Thymus (tissue), 11 donors: ENCODE data around the gene ONECUT1. TPM values are rescaled to one million over a fixed set of nuclear protein-coding genes. Genes with fewer than 3 reads are reported as not detected.

Experiments
- DNase-seq, 9 donors: peaks; one replicate each; pipeline ENCODE4 v3.0.0-alpha.2; 2013; ENCODE audit warnings: low spot score in 9 of 9, low read depth in 6 of 9, missing footprints in 1 of 9
- H3K27ac ChIP-seq, 2 donors: one replicate each; pipeline ENCODE4 v1.5.1; 2013; ENCODE audit warnings: control low read depth in 1 of 2, low read depth in 1 of 2, low read length in 1 of 2, mild to moderate bottlenecking in 1 of 2, moderate library complexity in 1 of 2
- H3K27me3 ChIP-seq, 2 donors: one replicate each; pipeline ENCODE4 v1.5.1; 2013; ENCODE audit warnings: low read length in 1 of 2; ENCODE audit not compliant: control insufficient read depth in 2 of 2, insufficient read depth in 1 of 2
- H3K36me3 ChIP-seq, 2 donors: one replicate each; pipeline ENCODE4 v1.5.1; 2013; ENCODE audit warnings: low read length in 1 of 2, mild to moderate bottlenecking in 1 of 2, moderate library complexity in 1 of 2; ENCODE audit not compliant: control insufficient read depth in 2 of 2, insufficient read depth in 2 of 2
- H3K4me1 ChIP-seq, 2 donors: one replicate each; pipeline ENCODE4 v1.5.1; 2013; ENCODE audit warnings: low read length in 2 of 2; ENCODE audit not compliant: control insufficient read depth in 2 of 2, insufficient read depth in 2 of 2
- H3K4me3 ChIP-seq, 2 donors: one replicate each; pipeline ENCODE4 v1.5.1; 2013; ENCODE audit warnings: low read length in 2 of 2, control low read depth in 1 of 2, mild to moderate bottlenecking in 1 of 2
- H3K9me3 ChIP-seq, 2 donors: one replicate each; pipeline ENCODE4 v1.5.1; 2013; ENCODE audit warnings: low read length in 1 of 2, mild to moderate bottlenecking in 1 of 2; ENCODE audit not compliant: control insufficient read depth in 2 of 2, insufficient read depth in 1 of 2
- WGBS: extraction: QIAGEN DNeasy Blood & Tissue Kit; methylation state at CpG from one replicate; pipeline ENCODE4 v1.1.7; 2013; 5-methylcytosine and 5-hydroxymethylcytosine counted together
- polyA plus RNA-seq: library from polyadenylated mRNA; stranded (reverse); fragments of 200-250 nt; gene quantifications from one replicate; pipeline ENCODE4 v1.2.3, GENCODE V29; 2013
- total RNA-seq: library from RNA; stranded (reverse); fragments of 120-200 nt; gene quantifications from one replicate; pipeline ENCODE4 v1.2.4, GENCODE V29; 2013
- donor health status: healthy.

The ONECUT1 gene
- total and polyA plus RNA-seq, 2 donors: 0.05 TPM; not detected in 1

DNA sequence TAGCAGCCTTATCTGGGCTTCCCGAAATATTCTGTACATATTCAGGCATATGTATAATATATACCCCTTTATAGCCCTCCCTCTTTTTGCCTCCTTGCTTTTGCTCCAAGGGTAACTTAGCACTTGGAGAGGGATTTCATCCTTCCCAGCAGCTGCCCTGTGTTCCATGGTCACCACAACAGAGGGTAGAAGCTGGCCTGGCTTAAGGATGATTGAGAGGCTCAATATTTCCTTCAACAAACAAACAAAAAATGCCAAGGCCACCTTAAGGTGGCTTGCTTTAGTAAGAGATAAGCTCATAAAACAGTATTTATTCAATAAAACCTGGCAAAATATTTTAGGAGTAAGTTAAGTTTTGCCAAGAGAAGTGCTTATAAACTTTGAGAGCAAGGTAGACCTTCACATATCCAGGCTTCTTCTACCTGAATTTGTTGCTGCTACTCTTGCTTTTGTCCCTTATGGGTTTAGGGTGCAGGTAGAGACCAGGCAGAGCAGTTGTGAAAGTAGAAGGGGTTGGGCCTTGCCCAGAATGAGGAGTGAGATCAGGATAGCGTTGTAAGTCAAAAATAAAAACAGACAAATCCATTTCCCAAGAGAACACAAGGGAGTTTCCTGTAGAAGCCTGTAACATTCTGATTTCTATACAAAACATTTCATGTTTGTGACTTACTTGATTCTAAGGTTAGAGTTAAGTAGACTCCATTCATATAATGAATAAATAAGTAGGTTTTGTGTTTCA lies 58.2 kb downstream of the ONECUT1 start:
- no peak overlapping the region for H3K4me3 ChIP-seq
- H3K36me3 ChIP-seq: no peaks in the 10 kb centered on the region
- no peaks in the 10 kb centered on the region for H3K27me3 ChIP-seq
- H3K4me1 ChIP-seq: peaks cover 4 to 7% of the 10 kb centered on the region in 2 donors
- no peak overlapping the region for H3K27ac ChIP-seq
- H3K9me3 ChIP-seq: no peaks in the 10 kb centered on the region
- WGBS: 92% methylated on average over 2 of the region's 2 CpGs
- DNase-seq: no peak

DNA sequence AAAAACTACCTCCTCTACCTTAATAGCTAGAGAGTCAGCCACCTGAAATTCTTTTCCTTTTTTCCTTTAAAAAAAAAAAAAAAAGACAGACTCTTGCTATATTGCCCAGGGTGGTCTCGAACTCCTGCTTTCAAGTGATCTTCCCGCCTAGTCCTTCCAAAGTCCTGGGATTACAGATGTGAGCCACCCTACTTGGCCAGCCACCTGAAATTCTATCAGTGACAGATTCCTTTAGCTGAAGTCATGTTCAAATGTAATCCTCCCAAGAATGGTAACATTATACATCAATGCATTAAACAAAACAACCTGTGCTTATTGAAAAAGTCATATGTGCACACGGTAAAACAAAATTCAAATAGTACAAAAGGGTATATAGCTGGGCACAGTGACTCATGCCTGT lies 59.1 kb downstream of the ONECUT1 start:
- Histone ChIP-seq H3K27me3 (no peaks in the 10 kb centered on the region), H3K36me3 (no peaks in the 10 kb centered on the region), H3K4me1 (peaks cover 4 to 7% of the 10 kb centered on the region in 2 donors), H3K4me3 (no peak overlapping the region), H3K27ac (no peak overlapping the region), H3K9me3 (no peaks in the 10 kb centered on the region)
- WGBS: 77% methylated on average over 3 of the region's 3 CpGs
- DNase-seq: no peak

- no peaks in the 10 kb centered on the region for H3K36me3 ChIP-seq
- 91% methylated on average over 7 of the region's 7 CpGs for WGBS
- H3K27ac ChIP-seq: no peak overlapping the region
- H3K4me3 ChIP-seq: no peak overlapping the region
- DNase-seq: no peak
- H3K27me3 ChIP-seq: no peaks in the 10 kb centered on the region
- H3K9me3 ChIP-seq: no peaks in the 10 kb centered on the region
- H3K4me1 ChIP-seq: peaks cover 4 to 7% of the 10 kb centered on the region in 2 donors
These were observed 59.5 kb downstream of the ONECUT1 start for GRCh38 chr15:52730594-52730993.

DNA sequence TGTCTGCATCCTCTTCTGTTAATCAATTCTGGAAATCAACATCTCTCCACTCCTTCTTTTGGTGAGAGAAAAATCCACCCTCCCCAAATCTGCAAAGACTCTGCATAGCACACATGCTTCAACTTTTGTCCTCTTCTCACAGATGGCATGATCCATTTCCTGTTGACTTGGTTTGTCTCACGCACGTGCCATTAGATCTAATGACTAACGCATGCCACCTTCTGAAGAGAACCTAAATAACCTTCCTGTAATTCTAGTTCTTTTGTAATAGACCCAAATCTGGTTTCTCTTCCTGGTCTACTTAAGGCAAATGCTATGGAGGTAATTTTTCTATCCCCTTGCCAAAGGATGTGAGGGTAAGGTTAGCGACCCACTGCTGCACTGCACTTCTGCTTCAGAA lies 60.0 kb downstream of the ONECUT1 start:
- H3K4me3 ChIP-seq: no peak overlapping the region
- whole genome bisulfite sequencing: 33% methylated on average over 4 of the region's 4 CpGs
- no peaks in the 10 kb centered on the region for H3K36me3 ChIP-seq
- DNase-seq: peak in 8 of 9 donors; percentile 9 to 70 (median 34)
- H3K27me3 ChIP-seq: no peaks in the 10 kb centered on the region
- H3K9me3 ChIP-seq: no peaks in the 10 kb centered on the region
- H3K27ac ChIP-seq: no peak overlapping the region
- H3K4me1 ChIP-seq: peaks cover 4 to 7% of the 10 kb centered on the region in 2 donors

GRCh38 chr15:52728899-52729298 lies 61.2 kb downstream of the ONECUT1 start:
- no peak overlapping the region for H3K27ac ChIP-seq
- H3K36me3 ChIP-seq: no peaks in the 10 kb centered on the region
- no peaks in the 10 kb centered on the region for H3K27me3 ChIP-seq
- no peak for DNase-seq
- H3K4me3 ChIP-seq: no peak overlapping the region
- H3K9me3 ChIP-seq: no peaks in the 10 kb centered on the region
- H3K4me1 ChIP-seq: peaks cover 4 to 7% of the 10 kb centered on the region in 2 donors
- WGBS: 96% methylated on average over 2 of the region's 2 CpGs

GRCh38 chr15:52727815-52728214 lies 62.3 kb downstream of the ONECUT1 start:
- peaks cover 4 to 7% of the 10 kb centered on the region in 2 donors for H3K4me1 ChIP-seq
- no peak for DNase-seq
- H3K27ac ChIP-seq: no peak overlapping the region
- no peaks in the 10 kb centered on the region for H3K36me3 ChIP-seq
- no peaks in the 10 kb centered on the region for H3K9me3 ChIP-seq
- WGBS: 94% methylated on average over 3 of the region's 3 CpGs
- H3K27me3 ChIP-seq: no peaks in the 10 kb centered on the region
- no peak overlapping the region for H3K4me3 ChIP-seq

DNA sequence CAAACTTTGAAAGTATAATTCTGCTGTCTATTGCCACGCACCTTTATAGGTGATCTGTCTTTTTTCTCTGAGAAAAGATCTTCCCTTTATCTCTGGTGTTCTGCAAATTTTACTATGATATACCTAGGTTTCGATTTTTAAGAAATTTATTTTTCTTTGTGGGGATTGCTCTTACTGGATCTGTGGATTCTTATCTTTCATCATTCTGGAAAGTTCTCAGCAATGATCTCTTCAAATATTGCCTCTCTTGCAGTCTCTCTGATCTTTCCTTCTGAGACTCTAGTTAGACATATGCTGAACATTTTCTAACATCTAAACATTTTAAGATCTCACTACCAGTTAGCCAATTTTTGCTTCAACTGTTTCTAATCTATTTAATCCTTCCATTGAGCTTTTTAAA lies 63.9 kb downstream of the ONECUT1 start:
- WGBS: 99% methylated on average over 2 of the region's 2 CpGs
- Histone ChIP-seq H3K4me3 (no peak overlapping the region), H3K27ac (no peak overlapping the region), H3K36me3 (no peaks in the 10 kb centered on the region), H3K4me1 (peaks cover 4 to 7% of the 10 kb centered on the region in 2 donors), H3K27me3 (no peaks in the 10 kb centered on the region), H3K9me3 (no peaks in the 10 kb centered on the region)
- no peak for DNase-seq

- no peaks in the 10 kb centered on the region for H3K36me3 ChIP-seq
- no peaks in the 10 kb centered on the region for H3K27me3 ChIP-seq
- no peak overlapping the region for H3K4me3 ChIP-seq
- H3K9me3 ChIP-seq: no peaks in the 10 kb centered on the region
- no peak overlapping the region for H3K27ac ChIP-seq
- WGBS: 94% methylated on average over 2 of the region's 2 CpGs
- H3K4me1 ChIP-seq: no peaks in the 10 kb centered on the region
- DNase-seq: no peak
These were observed 71.6 kb downstream of the ONECUT1 start for GRCh38 chr15:52718551-52718950.

GRCh38 chr15:52717924-52718323 lies 72.2 kb downstream of the ONECUT1 start:
- no peaks in the 10 kb centered on the region for H3K36me3 ChIP-seq
- no peak for DNase-seq
- no peak overlapping the region for H3K27ac ChIP-seq
- no peaks in the 10 kb centered on the region for H3K9me3 ChIP-seq
- no peak overlapping the region for H3K4me3 ChIP-seq
- WGBS: 98% methylated on average over 6 of the region's 6 CpGs
- H3K4me1 ChIP-seq: no peaks in the 10 kb centered on the region
- no peaks in the 10 kb centered on the region for H3K27me3 ChIP-seq
